ENCODE measurements around the gene SLCO1B3.

Gene SLCO1B3

GRCh38 chr12:20829919-20830318, 19.4 kb downstream of the SLCO1B3 start:
- TF ChIP-seq ZFX (IDR thresholded peaks at IDR 0.05), result no peak
- TF ChIP-seq, protein P1, sequence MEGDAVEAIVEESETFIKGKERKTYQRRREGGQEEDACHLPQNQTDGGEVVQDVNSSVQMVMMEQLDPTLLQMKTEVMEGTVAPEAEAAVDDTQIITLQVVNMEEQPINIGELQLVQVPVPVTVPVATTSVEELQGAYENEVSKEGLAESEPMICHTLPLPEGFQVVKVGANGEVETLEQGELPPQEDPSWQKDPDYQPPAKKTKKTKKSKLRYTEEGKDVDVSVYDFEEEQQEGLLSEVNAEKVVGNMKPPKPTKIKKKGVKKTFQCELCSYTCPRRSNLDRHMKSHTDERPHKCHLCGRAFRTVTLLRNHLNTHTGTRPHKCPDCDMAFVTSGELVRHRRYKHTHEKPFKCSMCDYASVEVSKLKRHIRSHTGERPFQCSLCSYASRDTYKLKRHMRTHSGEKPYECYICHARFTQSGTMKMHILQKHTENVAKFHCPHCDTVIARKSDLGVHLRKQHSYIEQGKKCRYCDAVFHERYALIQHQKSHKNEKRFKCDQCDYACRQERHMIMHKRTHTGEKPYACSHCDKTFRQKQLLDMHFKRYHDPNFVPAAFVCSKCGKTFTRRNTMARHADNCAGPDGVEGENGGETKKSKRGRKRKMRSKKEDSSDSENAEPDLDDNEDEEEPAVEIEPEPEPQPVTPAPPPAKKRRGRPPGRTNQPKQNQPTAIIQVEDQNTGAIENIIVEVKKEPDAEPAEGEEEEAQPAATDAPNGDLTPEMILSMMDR (conservative IDR thresholded peaks at IDR 0.05), result no peak
- no peak overlapping the region for H3K27ac ChIP-seq

DNA sequence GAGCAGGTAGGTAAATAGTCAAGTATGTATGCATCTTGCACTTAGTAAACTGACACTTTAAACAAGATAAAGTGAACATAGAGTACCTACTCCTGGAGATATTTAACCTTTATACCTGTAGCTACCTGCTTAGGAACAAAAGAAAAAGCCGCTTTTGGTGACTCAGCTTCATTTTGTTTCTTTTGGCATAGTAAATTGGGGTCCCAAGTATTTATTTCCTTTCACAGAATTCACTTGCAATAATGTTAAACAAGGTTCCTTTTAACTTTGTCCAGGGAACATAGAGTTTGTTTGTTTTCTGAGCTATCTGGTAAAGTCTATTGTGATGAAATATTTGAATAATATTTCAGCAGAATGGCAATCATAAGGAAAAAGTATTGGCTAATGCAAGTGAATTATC, 20.0 kb downstream of the SLCO1B3 start:
- TF ChIP-seq, protein P1 (conservative IDR thresholded peaks at IDR 0.05), result no peak
- no peak for TF ChIP-seq ZFX (IDR thresholded peaks at IDR 0.05)
- H3K27ac ChIP-seq, result no peak overlapping the region

DNA sequence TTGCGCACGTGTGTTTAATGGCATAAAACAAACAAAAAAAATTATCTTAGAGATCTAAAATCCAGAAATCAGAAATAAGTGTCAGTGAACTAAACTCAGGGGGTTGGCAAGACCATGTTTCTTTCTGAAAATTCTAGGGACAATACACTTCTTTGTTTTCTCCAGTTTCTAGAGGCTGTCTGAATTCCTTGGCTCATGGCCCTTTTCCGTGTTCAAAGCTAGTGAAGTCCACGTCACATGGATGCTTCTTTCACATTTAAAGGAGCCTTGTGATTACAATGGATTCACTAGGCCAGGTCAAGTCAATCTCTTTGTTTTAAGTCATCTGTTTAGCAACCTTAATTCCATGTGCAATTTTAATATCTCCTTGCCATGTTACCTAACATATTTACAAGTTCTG, 22.4 kb downstream of the SLCO1B3 start:
- TF ChIP-seq, protein P1 (conservative IDR thresholded peaks at IDR 0.05), result no peak
- TF ChIP-seq ZFX (IDR thresholded peaks at IDR 0.05), result no peak
- no peak overlapping the region for H3K27ac ChIP-seq

- no peak overlapping the region for H3K27ac ChIP-seq
- TF ChIP-seq ZFX (IDR thresholded peaks at IDR 0.05), result no peak
These were observed 42.1 kb downstream of the SLCO1B3 start for GRCh38 chr12:20852649-20853048.

DNA sequence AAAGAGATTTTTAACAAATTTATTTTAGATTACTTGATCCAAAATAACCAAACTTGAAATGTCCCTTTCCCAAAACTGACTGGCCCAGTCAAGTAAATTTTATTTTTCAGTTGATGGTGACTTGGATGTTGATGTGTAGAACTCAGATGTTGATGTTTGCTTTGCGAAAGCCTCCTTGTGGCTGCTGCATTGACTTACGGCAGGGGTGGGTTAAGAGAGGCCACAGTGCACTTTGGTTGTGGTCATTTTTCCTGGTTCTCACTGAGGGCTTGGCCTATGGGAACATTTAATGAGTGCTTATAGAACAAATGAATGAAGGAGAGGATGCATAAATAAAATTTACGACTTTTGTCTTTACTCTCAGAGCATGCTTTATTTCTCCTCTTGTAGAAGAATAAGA, 52.6 kb downstream of the SLCO1B3 start:
- TF ChIP-seq ZFX (IDR thresholded peaks at IDR 0.05), result no peak
- TF ChIP-seq, protein P1 (conservative IDR thresholded peaks at IDR 0.05), result 0 out of 2 replicates have a peak, but pooled peaks have one; percentile 9

GRCh38 chr12:20865873-20866272, 55.4 kb downstream of the SLCO1B3 start:
- TF ChIP-seq ZFX (IDR thresholded peaks at IDR 0.05), result no peak
- TF ChIP-seq, protein P1 (conservative IDR thresholded peaks at IDR 0.05), result no peak

More for the DNA sequence above, 52.6 kb downstream of the SLCO1B3 start:
- no peak overlapping the region for H3K27ac ChIP-seq

GRCh38 chr12:20868277-20868676, 57.8 kb downstream of the SLCO1B3 start:
- TF ChIP-seq, protein P1 (conservative IDR thresholded peaks at IDR 0.05), result no peak
- no peak for TF ChIP-seq ZFX (IDR thresholded peaks at IDR 0.05)
- H3K27ac ChIP-seq, result no peak overlapping the region

More at GRCh38 chr12:20865873-20866272, 55.4 kb downstream of the SLCO1B3 start:
- H3K27ac ChIP-seq, result no peak overlapping the region

- TF ChIP-seq, protein P1 (conservative IDR thresholded peaks at IDR 0.05), result no peak
- TF ChIP-seq ZFX (IDR thresholded peaks at IDR 0.05), result no peak
- no peak overlapping the region for H3K27ac ChIP-seq
These were observed 72.8 kb downstream of the SLCO1B3 start for GRCh38 chr12:20883288-20883687.
